Measurements from ENCODE around the gene SVOPL. TPM values are rescaled to one million over a fixed set of nuclear protein-coding genes. Genes with fewer than 3 reads are reported as not detected.

The SVOPL gene
- total and polyA plus RNA-seq, 10 donors = 0.13 to 0.97 (median 0.17) TPM; not detected in 7

- Histone ChIP-seq H3K4me1 (no peaks in the 10 kb centered on the region), H3K27me3 (replicated peaks in 1 of 7) (no peaks in the 10 kb centered on the region), H3K36me3 (peaks cover 6 to 100% (median 60%) of the 10 kb centered on the region in 6 donors), H3K4me3 (no peak overlapping the region), H3K9me3 (peaks cover 3 to 21% (median 16%) of the 10 kb centered on the region in 8 donors), H3K27ac (no peak overlapping the region)
- intact Hi-C loops (cut with DNase I; ENCODE audit: low total_unique reads) = no loop called here
- no peak for DNase-seq
- TF ChIP-seq POLR2A (IDR thresholded peaks at IDR 0.05) = no peak
- WGBS, 5 donors = 93 to 100% (median 98%) methylated on average over 4 of the region's 4 CpGs
These were observed 130.4 kb downstream of the SVOPL start for GRCh38 chr7:138570715-138571114.

GRCh38 chr7:138569418-138569817 is 131.7 kb downstream of the SVOPL start:
- intact Hi-C loops (cut with DNase I; ENCODE audit: low total_unique reads) = no loop called here
- no peak overlapping the region for H3K4me3 ChIP-seq
- peaks cover 6 to 100% (median 69%) of the 10 kb centered on the region in 6 donors for H3K36me3 ChIP-seq
- WGBS, 5 donors = 95 to 99% (median 97%) methylated on average over 3 of the region's 3 CpGs
- H3K9me3 ChIP-seq = peaks cover 9 to 34% (median 29%) of the 10 kb centered on the region in 8 donors
- TF ChIP-seq, protein P1, sequence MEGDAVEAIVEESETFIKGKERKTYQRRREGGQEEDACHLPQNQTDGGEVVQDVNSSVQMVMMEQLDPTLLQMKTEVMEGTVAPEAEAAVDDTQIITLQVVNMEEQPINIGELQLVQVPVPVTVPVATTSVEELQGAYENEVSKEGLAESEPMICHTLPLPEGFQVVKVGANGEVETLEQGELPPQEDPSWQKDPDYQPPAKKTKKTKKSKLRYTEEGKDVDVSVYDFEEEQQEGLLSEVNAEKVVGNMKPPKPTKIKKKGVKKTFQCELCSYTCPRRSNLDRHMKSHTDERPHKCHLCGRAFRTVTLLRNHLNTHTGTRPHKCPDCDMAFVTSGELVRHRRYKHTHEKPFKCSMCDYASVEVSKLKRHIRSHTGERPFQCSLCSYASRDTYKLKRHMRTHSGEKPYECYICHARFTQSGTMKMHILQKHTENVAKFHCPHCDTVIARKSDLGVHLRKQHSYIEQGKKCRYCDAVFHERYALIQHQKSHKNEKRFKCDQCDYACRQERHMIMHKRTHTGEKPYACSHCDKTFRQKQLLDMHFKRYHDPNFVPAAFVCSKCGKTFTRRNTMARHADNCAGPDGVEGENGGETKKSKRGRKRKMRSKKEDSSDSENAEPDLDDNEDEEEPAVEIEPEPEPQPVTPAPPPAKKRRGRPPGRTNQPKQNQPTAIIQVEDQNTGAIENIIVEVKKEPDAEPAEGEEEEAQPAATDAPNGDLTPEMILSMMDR (IDR thresholded peaks at IDR 0.05 in 8 of 11, conservative IDR thresholded peaks at IDR 0.05 in 3 of 11) = no peak
- TF ChIP-seq POLR2AphosphoS5 (IDR thresholded peaks at IDR 0.05) (no peak), POLR2A (IDR thresholded peaks at IDR 0.05) (no peak)
- no peak overlapping the region for H3K27ac ChIP-seq
- no peaks in the 10 kb centered on the region for H3K27me3 ChIP-seq (replicated peaks in 1 of 7)
- no peak for DNase-seq
- H3K4me1 ChIP-seq = no peaks in the 10 kb centered on the region

DNA sequence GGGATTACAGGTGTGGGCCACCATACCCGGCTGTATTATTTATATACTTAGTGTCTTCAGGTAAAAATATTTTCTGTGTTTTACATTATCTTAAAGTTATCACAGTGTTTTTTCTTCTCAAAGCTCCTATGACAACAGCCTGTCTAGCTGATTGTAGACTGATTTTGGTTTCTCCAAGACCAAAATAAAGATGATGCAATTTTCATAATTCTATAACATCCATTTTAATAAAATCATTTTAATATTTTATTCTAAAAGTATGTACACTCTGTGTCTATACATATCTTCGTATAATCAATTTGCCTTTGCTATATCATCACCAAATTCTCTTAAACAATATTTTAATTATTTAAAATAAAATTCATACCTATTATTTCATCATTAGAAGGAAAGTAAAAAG is 132.5 kb downstream of the SVOPL start:
- peaks cover 6 to 100% (median 71%) of the 10 kb centered on the region in 6 donors for H3K36me3 ChIP-seq
- intact Hi-C loops (cut with DNase I; ENCODE audit: low total_unique reads) = no loop called here
- no peaks in the 10 kb centered on the region for H3K4me1 ChIP-seq
- DNase-seq = no peak
- TF ChIP-seq POLR2AphosphoS5 (IDR thresholded peaks at IDR 0.05) = no peak
- no peak for TF ChIP-seq POLR2A (IDR thresholded peaks at IDR 0.05)
- TF ChIP-seq, protein P1 (IDR thresholded peaks at IDR 0.05 in 8 of 11, conservative IDR thresholded peaks at IDR 0.05 in 3 of 11) = no peak
- no peak overlapping the region for H3K27ac ChIP-seq
- peaks cover 9 to 42% (median 37%) of the 10 kb centered on the region in 8 donors for H3K9me3 ChIP-seq
- 95 to 98% (median 97%) methylated on average over 2 of the region's 2 CpGs for WGBS, 5 donors
- H3K27me3 ChIP-seq (replicated peaks in 1 of 7) = no peaks in the 10 kb centered on the region
- no peak overlapping the region for H3K4me3 ChIP-seq

DNA sequence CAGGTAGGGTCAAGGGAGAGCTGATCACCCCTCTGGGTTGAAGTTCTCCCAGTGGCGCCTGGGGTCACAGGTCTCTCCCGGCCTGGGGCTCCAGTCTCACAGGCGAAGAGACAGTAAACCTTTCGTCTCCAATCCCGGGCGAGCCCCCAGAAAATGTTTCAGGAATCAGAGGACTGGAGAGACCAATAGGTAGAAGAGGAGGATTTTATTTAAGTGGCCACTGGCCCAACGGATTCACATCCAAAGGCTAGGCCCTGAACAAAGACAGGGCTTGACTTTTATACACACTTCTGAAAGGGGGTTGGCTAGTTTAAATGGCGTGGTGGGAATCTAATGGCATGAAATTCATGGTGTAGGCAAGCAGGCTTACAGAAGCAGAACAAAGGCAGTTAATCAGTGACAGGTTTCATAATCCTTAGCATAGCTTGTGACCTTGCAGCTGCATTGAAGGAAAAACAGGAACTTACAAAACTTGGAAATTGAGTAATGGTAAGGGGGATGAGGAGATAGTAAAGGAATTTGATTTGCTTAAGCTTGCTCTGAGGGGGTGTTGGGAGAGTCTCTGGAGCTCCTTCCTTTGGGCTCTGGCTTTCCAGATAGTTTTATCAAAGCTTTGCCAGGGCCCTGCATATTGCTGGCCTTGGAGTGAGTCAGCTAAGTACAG is 135.6 kb downstream of the SVOPL start:
- no peak for DNase-seq
- H3K4me3 ChIP-seq = peak overlapping the region in 1 of 8 donors; percentile 27
- TF ChIP-seq POLR2AphosphoS5 (IDR thresholded peaks at IDR 0.05) (no peak), POLR2A (IDR thresholded peaks at IDR 0.05) (no peak)
- TF ChIP-seq, protein P1 (IDR thresholded peaks at IDR 0.05 in 8 of 11, conservative IDR thresholded peaks at IDR 0.05 in 3 of 11) = no peak
- intact Hi-C loops (cut with DNase I; ENCODE audit: low total_unique reads) = no loop called here
- 92 to 98% (median 96%) methylated on average over 6 to 8 of the region's 8 CpGs for WGBS, 5 donors
- H3K4me1 ChIP-seq = no peaks in the 10 kb centered on the region
- peak overlapping the region in 4 of 8 donors; percentile 22 to 80 (median 69) for H3K27ac ChIP-seq
- peaks cover 14 to 100% (median 82%) of the 10 kb centered on the region in 6 donors for H3K36me3 ChIP-seq
- H3K9me3 ChIP-seq = peaks cover 9 to 72% (median 68%) of the 10 kb centered on the region in 8 donors
- H3K27me3 ChIP-seq (replicated peaks in 1 of 7) = no peaks in the 10 kb centered on the region

Measured in spleen (tissue), 11 donors.